NT2/D1 (cell line): ENCODE data around the gene RGS9.

Experiments
- DNase-seq: peaks from one replicate; pipeline ENCODE4 v3.0.0-alpha.2; 2011; ENCODE audit warnings: low read depth, low spot score
- H3K27me3 ChIP-seq: 2 replicates; pipeline ENCODE4 v1.6.0; 2011; ENCODE audit warnings: mild to moderate bottlenecking; ENCODE audit not compliant: insufficient read length, insufficient read depth
- H3K36me3 ChIP-seq: 2 replicates; pipeline ENCODE4 v1.6.1; 2011; ENCODE audit warnings: mild to moderate bottlenecking, low read length, mixed read lengths; ENCODE audit not compliant: insufficient read depth, insufficient read length
- H3K4me1 ChIP-seq: 2 replicates; pipeline ENCODE4 v1.5.1; 2011; ENCODE audit not compliant: insufficient read depth, insufficient read length
- H3K4me3 ChIP-seq: 2 replicates; pipeline ENCODE4 v1.5.1; 2011; ENCODE audit warnings: low read depth; ENCODE audit not compliant: insufficient read length
- H3K9ac ChIP-seq: 2 replicates; pipeline ENCODE4 v1.6.0; 2011; ENCODE audit warnings: low read depth; ENCODE audit not compliant: insufficient read length
- H3K9me3 ChIP-seq: 2 replicates; pipeline ENCODE4 v1.5.1; 2011; ENCODE audit warnings: mild to moderate bottlenecking, low read length; ENCODE audit not compliant: insufficient read depth
- SUZ12 ChIP-seq: IDR thresholded peaks from 2 replicates; pipeline ENCODE4 v1.6.1; 2011; ENCODE audit not compliant: insufficient read length, insufficient read depth; ENCODE audit errors: extremely low read depth
- YY1 ChIP-seq: IDR thresholded peaks from 2 replicates; pipeline ENCODE4 v1.6.1; 2011; ENCODE audit not compliant: insufficient read length, insufficient read depth
- ZNF274 ChIP-seq: IDR thresholded peaks from 2 replicates; pipeline ENCODE4 v1.6.1; 2011; ENCODE audit warnings: mild to moderate bottlenecking, low read depth, low read length

The RGS9 gene

DNA sequence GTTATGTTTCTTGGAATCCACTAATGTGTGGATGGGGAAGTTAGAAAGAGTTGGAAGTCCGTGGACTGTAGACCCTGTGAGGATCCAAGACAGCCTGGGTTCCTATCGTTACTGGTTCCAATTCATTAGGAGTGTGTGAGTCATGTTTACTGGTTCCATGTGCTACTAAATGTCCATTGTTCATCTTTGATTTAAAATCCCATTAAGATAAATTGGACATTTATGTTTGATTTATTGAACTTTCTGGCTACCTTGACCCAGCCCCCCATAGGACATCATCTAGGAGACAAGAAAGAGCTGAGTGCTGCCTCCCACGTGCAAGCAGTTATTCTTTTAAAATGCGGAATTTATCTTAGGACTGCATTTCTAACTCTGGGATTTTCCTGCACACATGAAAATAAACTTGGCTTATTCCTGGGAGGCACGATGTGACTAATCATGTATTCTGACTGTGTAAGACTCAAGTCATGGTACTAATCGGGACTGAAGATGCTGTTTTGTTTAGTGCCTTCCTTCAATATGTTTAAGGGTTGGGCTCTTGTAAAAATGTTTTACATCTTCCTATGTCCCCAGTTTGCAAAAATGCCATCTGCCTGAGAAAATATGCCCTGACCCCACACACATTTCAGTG lies 53.4 kb downstream of the RGS9 start:
- DNase-seq: no peak
- H3K4me3 ChIP-seq: no peak overlapping the region
- H3K4me1 ChIP-seq: peaks cover 3% of the 10 kb centered on the region
- H3K9ac ChIP-seq: no peak overlapping the region
- TF ChIP-seq ZNF274: no peak
- TF ChIP-seq SUZ12: no peak
- TF ChIP-seq YY1: no peak
- H3K9me3 ChIP-seq: no peaks in the 10 kb centered on the region
- no peaks in the 10 kb centered on the region for H3K36me3 ChIP-seq
- H3K27me3 ChIP-seq: no peaks in the 10 kb centered on the region

DNA sequence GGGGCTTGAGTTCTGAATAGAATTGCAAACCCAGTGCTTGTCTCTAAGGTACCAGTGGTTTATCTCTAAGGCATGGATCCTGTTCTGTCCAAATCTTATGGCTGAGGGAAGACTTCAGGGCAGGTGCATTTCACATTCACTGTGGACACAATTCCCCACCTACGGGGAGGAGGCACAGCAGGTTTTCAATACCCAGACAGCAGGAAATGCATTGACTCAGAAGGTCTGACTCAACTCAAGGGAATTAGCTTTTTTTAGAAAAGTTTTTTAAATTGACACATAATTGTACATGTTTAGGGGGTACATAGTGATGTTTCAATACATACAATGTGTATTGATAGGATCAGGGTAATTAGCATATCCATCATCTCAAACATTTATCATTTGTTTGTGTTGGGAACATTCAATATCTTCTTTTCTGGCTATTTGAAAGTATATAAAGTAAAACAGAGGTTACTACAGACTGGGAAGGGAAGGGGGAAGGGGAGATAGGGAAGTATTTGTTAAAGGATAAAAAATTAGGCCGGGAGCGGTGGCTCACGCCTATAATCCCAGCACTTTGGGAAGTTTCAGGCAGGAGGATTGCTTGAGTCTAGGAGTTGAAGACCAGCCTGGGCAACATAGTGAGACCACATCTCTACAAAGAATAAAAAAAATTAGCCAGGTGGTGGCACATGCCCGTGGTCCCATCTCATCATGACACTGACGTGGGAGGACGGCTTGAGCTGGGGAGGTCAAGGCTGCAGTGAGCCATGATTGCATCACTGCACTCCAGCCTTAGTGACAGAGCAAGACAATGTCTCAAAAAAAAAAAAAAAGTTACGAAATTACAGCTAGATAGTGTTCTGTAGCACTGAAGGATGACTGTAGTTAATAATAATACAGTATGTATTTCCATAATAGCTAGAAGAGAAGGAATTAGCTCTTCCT lies 54.9 kb downstream of the RGS9 start:
- Histone ChIP-seq H3K4me1 (no peaks in the 10 kb centered on the region), H3K9ac (no peak overlapping the region), H3K4me3 (no peak overlapping the region), H3K9me3 (no peaks in the 10 kb centered on the region), H3K27me3 (no peaks in the 10 kb centered on the region), H3K36me3 (no peaks in the 10 kb centered on the region)
- TF ChIP-seq YY1: no peak
- no peak for TF ChIP-seq SUZ12
- TF ChIP-seq ZNF274: no peak
- no peak for DNase-seq

DNA sequence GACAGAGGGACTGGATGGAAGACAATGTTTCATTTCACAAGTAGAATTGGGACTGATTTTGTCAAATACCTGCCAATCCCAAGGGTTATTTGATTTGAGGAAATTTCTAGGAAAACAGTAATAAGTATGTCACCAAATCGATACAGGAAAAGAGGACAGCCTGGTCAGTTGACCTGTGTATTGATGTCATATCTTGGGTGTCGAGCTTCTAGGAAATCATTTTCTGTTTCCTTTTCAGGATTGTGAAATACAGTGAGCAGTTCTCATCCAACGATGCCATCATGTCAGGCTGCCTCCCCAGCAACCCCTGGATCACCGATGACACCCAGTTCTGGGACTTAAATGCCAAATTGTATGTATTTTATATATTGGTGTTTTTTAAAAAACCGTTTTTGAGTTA lies 56.1 kb downstream of the RGS9 start:
- Histone ChIP-seq H3K9me3 (no peaks in the 10 kb centered on the region), H3K4me3 (no peak overlapping the region), H3K36me3 (no peaks in the 10 kb centered on the region), H3K4me1 (no peaks in the 10 kb centered on the region), H3K9ac (no peak overlapping the region), H3K27me3 (no peaks in the 10 kb centered on the region)
- no peak for DNase-seq
- TF ChIP-seq ZNF274: no peak
- no peak for TF ChIP-seq YY1
- no peak for TF ChIP-seq SUZ12

DNA sequence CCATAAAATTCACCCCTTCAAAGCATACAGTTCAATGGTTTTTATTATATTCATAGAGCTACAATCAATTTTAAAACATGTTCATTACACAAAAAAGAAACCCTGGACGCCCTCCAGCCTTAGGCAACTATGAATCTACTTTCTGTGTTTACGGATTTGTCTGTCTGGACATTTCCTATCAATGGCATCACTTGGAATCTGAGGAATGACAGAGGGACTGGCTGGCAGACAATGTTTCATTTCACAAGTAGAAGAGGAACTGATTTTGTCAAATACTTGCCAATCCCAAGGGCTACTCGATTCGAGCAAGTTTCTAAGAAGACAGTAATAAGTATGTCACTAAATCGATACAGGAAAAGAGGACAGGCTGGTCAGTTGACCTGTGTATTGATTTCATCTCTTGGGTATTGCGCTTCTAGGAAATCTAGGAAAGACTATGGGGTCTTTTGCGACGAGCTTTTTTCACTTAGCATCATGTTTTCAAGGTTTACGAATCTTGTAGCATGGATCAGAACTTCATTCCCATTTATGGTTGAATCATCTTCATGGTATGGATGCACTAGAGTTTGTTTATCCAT lies 56.6 kb downstream of the RGS9 start:
- no peaks in the 10 kb centered on the region for H3K4me1 ChIP-seq
- no peak for DNase-seq

DNA sequence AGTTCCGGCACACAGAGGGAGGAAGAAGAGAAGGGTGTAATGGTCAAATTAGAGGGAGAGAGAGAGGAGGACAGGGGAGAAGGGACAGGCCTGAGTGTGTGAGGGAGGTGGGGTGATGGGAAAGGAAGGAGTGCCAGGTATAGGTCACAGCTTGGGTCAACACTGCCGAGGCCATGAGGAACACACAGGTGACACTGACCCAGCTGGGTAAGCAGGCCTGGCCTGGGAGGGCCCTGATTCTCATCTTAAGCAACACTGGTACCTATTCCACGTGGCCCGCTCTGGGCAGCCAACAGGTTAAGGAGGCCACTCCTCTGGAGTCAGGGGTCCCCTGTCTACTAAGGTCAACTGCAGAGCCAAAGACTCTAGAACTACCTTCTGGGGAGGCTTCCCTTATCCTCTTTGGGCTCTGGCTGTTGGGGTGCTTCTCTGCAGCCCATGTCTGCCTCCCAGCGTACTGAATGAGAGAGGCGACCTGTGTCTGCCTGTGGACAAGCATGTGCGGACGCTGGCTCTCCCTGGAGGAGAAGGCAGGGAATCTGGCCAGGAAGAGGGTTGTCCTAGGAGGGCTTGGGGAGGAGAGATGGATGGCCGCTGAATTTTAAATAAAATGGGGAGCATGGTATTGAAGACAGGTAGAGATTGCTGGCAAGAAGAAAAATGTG lies 57.6 kb downstream of the RGS9 start:
- no peaks in the 10 kb centered on the region for H3K36me3 ChIP-seq
- TF ChIP-seq SUZ12 (no peak), ZNF274 (no peak), YY1 (no peak)
- no peak overlapping the region for H3K4me3 ChIP-seq
- DNase-seq: no peak
- H3K27me3 ChIP-seq: no peaks in the 10 kb centered on the region
- no peak overlapping the region for H3K9ac ChIP-seq
- H3K4me1 ChIP-seq: no peaks in the 10 kb centered on the region
- H3K9me3 ChIP-seq: no peaks in the 10 kb centered on the region

More for the DNA sequence above, 56.6 kb downstream of the RGS9 start:
- Histone ChIP-seq H3K27me3 (no peaks in the 10 kb centered on the region), H3K9me3 (no peaks in the 10 kb centered on the region), H3K9ac (no peak overlapping the region), H3K4me3 (no peak overlapping the region), H3K36me3 (no peaks in the 10 kb centered on the region)
- TF ChIP-seq SUZ12 (no peak), ZNF274 (no peak), YY1 (no peak)

DNA sequence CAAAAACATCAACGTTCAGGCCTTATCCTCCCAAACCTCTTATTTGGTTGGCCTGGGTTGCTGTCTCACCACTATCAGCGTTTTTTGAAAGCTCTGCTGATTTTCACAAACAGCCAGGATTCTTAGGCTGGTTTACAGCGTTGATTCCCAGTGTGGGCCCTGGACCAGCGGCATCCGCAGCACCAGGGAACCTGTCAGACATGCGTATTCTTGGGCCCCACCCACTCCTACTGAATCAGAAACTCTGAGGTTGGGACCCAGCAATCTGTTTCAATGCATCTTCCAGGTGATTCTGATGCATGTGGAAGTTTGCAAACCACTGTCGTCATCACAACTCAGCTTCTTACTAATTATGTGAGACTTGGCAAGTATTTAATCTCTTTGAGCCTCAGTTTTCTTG lies 58.5 kb downstream of the RGS9 start:
- TF ChIP-seq SUZ12 (no peak), YY1 (no peak), ZNF274 (no peak)
- Histone ChIP-seq H3K4me1 (no peaks in the 10 kb centered on the region), H3K9me3 (no peaks in the 10 kb centered on the region), H3K27me3 (no peaks in the 10 kb centered on the region), H3K4me3 (no peak overlapping the region), H3K9ac (no peak overlapping the region), H3K36me3 (no peaks in the 10 kb centered on the region)
- no peak for DNase-seq

DNA sequence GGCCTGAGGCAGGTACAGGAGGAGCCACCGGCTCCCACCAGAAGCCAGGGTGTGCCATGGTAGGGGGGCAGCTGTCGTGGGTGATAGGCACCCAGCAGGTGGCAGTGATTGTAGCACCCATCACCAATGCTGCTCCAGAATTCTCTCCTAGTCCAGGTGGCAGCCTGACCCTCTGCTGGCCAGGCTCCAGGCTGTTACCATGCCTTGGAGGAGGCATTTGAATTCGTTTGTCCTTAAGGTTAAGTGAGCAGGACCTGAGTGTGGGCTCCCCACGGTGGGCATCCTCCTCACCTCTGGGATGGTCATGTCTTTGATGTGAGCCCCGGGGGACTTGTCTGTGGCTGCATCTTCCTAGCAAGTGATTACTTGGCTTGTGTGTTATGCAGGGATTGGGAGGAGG lies 59.4 kb downstream of the RGS9 start:
- Histone ChIP-seq H3K4me1 (no peaks in the 10 kb centered on the region), H3K9ac (no peak overlapping the region), H3K27me3 (no peaks in the 10 kb centered on the region), H3K9me3 (no peaks in the 10 kb centered on the region), H3K4me3 (no peak overlapping the region), H3K36me3 (no peaks in the 10 kb centered on the region)
- no peak for DNase-seq
- TF ChIP-seq YY1 (no peak), SUZ12 (no peak), ZNF274 (no peak)
